Effector memory CD4-positive, alpha-beta T cell (primary cell): ENCODE results near the gene PMM2.

ENCODE experiments used
- DNase-seq, 3 donors: peaks; one replicate each; pipeline ENCODE4 v3.0.0-alpha.2; 2020
- H3K27ac ChIP-seq: 2 replicates; pipeline ENCODE4 v1.7.0; 2013; ENCODE audit warnings: mild to moderate bottlenecking, low read length, moderate library complexity; ENCODE audit not compliant: insufficient read depth, poor library complexity, severe bottlenecking
- H3K27me3 ChIP-seq: replicated peaks from 2 replicates; pipeline ENCODE4 v1.7.0; 2013; ENCODE audit warnings: mild to moderate bottlenecking, low read length; ENCODE audit not compliant: insufficient read depth, control insufficient read depth, poor library complexity, severe bottlenecking
- H3K36me3 ChIP-seq: 2 replicates; pipeline ENCODE4 v1.7.0; 2013; ENCODE audit warnings: mild to moderate bottlenecking, low read length, moderate library complexity; ENCODE audit not compliant: control insufficient read depth, insufficient read depth
- H3K4me1 ChIP-seq: 2 replicates; pipeline ENCODE4 v1.7.0; 2013; ENCODE audit warnings: low read length, mild to moderate bottlenecking; ENCODE audit not compliant: control insufficient read depth, insufficient read depth, poor library complexity, severe bottlenecking
- H3K4me3 ChIP-seq: 2 replicates; pipeline ENCODE4 v1.7.0; 2013; ENCODE audit warnings: low read length, low read depth, mild to moderate bottlenecking; ENCODE audit not compliant: insufficient read depth, poor library complexity, severe bottlenecking
- H3K9me3 ChIP-seq: 2 replicates; pipeline ENCODE4 v1.7.0; 2013; ENCODE audit warnings: mild to moderate bottlenecking, low read length, moderate library complexity; ENCODE audit not compliant: control insufficient read depth

Gene PMM2

GRCh38 chr16:8762254-8762653 is 35.4 kb upstream of the PMM2 start:
- no peaks in the 10 kb centered on the region for H3K27me3 ChIP-seq
- peaks cover 5% of the 10 kb centered on the region for H3K36me3 ChIP-seq
- no peak overlapping the region for H3K4me3 ChIP-seq
- no peaks in the 10 kb centered on the region for H3K9me3 ChIP-seq
- no peak overlapping the region for H3K27ac ChIP-seq
- no peaks in the 10 kb centered on the region for H3K4me1 ChIP-seq
- DNase-seq, result no peak

DNA sequence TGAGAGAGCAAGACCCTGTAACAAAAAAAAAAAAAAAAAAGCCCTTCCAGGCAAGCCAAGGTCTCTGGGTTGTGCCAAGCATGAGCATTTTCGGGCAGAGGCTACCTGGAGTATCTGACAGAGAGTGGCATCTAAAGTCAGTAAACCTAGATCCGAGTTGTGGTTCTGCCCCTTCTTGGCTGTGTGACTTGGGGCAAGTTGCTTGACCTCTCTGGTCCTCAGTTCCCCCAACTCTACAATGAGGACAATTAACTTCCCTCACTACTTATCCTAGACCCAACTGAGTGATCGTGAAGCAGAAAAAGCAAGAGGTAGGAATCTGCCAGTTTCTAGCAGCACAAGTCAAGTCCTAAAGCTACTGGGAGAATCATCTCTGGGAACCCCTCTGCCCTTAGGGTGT is 34.6 kb upstream of the PMM2 start:
- H3K36me3 ChIP-seq, result peaks cover 6% of the 10 kb centered on the region
- no peak for DNase-seq
- H3K27ac ChIP-seq, result no peak overlapping the region
- no peaks in the 10 kb centered on the region for H3K9me3 ChIP-seq
- H3K27me3 ChIP-seq, result no peaks in the 10 kb centered on the region
- H3K4me3 ChIP-seq, result no peak overlapping the region
- H3K4me1 ChIP-seq, result no peaks in the 10 kb centered on the region

GRCh38 chr16:8763899-8764298 is 33.7 kb upstream of the PMM2 start:
- Histone ChIP-seq H3K27me3 (no peaks in the 10 kb centered on the region), H3K4me3 (no peak overlapping the region), H3K4me1 (no peaks in the 10 kb centered on the region), H3K36me3 (peaks cover 14% of the 10 kb centered on the region), H3K9me3 (no peaks in the 10 kb centered on the region), H3K27ac (no peak overlapping the region)
- DNase-seq, result no peak

DNA sequence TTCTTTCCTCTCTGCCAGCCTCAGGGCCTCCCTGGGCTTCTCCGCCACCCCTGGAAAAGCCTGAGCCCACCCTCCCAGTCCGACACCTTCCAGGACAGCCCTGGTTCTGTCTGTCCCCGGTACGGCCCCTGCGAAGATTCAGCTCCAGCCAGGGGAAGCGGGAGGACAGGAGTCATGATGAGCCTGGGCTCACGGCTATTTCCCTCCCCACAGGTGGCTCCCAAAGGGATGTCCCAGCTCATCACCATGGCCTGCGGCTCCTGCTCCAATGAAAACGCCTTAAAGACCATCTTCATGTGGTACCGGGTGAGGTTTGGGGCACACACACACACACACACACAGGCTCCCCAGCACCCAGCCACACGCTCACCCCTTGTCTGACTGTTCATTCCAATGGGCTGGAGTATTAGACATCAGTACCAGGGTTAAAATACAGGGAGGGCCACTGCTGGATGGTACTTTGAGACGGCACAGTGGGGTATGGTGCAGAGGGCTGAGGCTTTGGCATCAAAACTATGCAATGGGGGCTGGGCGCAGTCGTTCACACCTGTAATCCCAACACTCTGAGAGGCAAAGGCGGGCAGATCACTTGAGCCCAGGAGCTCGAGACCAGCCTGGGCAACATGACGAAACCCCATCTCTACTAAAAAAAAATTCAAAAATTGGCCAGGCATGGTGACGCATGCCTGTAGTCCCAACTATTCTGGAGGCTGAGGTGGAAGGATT is 33.0 kb upstream of the PMM2 start:
- no peak for DNase-seq
- H3K4me3 ChIP-seq, result no peak overlapping the region
- peaks cover 15% of the 10 kb centered on the region for H3K36me3 ChIP-seq

DNA sequence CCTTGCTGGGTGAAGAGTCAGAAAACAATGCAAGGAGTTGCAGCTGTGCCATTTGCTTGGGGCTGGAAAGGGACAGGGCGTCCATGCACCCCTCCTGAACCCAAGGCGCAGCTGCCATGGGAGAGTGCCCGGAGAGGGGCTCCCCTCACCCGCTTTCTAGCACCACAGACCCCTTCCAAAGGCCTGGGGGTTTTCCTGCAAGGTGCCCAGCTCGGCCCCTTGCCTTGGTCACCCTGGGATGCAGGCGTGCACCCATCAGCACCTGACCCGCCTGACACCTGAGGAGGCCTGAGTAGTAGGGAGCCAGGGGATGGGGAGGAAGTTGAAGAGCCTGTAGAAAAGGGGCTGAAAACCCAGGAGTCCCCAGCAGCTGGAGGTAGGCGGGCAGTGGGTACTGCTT is 30.5 kb upstream of the PMM2 start:
- peaks cover 16% of the 10 kb centered on the region for H3K36me3 ChIP-seq
- H3K4me3 ChIP-seq, result no peak overlapping the region
- no peak overlapping the region for H3K27ac ChIP-seq
- DNase-seq, result no peak
- no peaks in the 10 kb centered on the region for H3K4me1 ChIP-seq
- H3K9me3 ChIP-seq, result no peaks in the 10 kb centered on the region
- H3K27me3 ChIP-seq, result no peaks in the 10 kb centered on the region

More for the DNA sequence above, 33.0 kb upstream of the PMM2 start:
- Histone ChIP-seq H3K27ac (no peak overlapping the region), H3K4me1 (no peaks in the 10 kb centered on the region), H3K27me3 (no peaks in the 10 kb centered on the region), H3K9me3 (no peaks in the 10 kb centered on the region)

GRCh38 chr16:8768283-8768682 is 29.4 kb upstream of the PMM2 start:
- Histone ChIP-seq H3K4me3 (no peak overlapping the region), H3K36me3 (peaks cover 22% of the 10 kb centered on the region)
- no peak for DNase-seq

GRCh38 chr16:8768692-8769091 is 28.9 kb upstream of the PMM2 start:
- Histone ChIP-seq H3K36me3 (peaks cover 22% of the 10 kb centered on the region), H3K27me3 (no peaks in the 10 kb centered on the region), H3K4me3 (no peak overlapping the region), H3K27ac (no peak overlapping the region), H3K4me1 (no peaks in the 10 kb centered on the region), H3K9me3 (no peaks in the 10 kb centered on the region)
- DNase-seq, result no peak

More at GRCh38 chr16:8768283-8768682, 29.4 kb upstream of the PMM2 start:
- no peak overlapping the region for H3K27ac ChIP-seq
- no peaks in the 10 kb centered on the region for H3K27me3 ChIP-seq
- no peaks in the 10 kb centered on the region for H3K9me3 ChIP-seq
- H3K4me1 ChIP-seq, result no peaks in the 10 kb centered on the region

- no peaks in the 10 kb centered on the region for H3K4me1 ChIP-seq
- no peaks in the 10 kb centered on the region for H3K27me3 ChIP-seq
- peaks cover 40% of the 10 kb centered on the region for H3K36me3 ChIP-seq
- no peaks in the 10 kb centered on the region for H3K9me3 ChIP-seq
- no peak overlapping the region for H3K4me3 ChIP-seq
- H3K27ac ChIP-seq, result no peak overlapping the region
- no peak for DNase-seq
Observed at GRCh38 chr16:8773537-8773936, 24.1 kb upstream of the PMM2 start.

DNA sequence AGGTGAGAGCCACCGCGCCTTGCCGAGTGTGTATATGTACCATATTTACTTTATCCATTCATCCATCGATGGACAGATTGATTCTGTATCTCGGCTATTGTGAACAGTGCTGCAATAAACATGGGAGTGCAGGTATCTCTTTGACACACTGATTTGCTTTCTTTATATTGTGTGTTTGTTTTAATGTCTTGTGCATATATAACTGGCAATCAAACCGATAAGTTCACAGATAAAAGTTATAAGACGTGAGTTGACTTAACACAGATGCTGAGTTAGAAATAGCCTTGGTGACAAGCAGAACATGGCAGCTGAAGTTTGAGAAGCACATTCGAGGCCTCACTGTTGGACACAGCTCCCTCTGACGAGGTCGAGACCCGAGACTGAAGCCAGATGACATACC is 23.4 kb upstream of the PMM2 start:
- Histone ChIP-seq H3K4me3 (no peak overlapping the region), H3K27me3 (no peaks in the 10 kb centered on the region), H3K4me1 (no peaks in the 10 kb centered on the region), H3K36me3 (peaks cover 37% of the 10 kb centered on the region), H3K9me3 (no peaks in the 10 kb centered on the region), H3K27ac (no peak overlapping the region)
- DNase-seq, result no peak

- Histone ChIP-seq H3K4me3 (no peak overlapping the region), H3K36me3 (peaks cover 37% of the 10 kb centered on the region), H3K27ac (no peak overlapping the region), H3K9me3 (no peaks in the 10 kb centered on the region), H3K27me3 (no peaks in the 10 kb centered on the region), H3K4me1 (no peaks in the 10 kb centered on the region)
- DNase-seq, result no peak
Observed at GRCh38 chr16:8775359-8775758, 22.3 kb upstream of the PMM2 start.
